Panc1 (cell line): ENCODE measurements around the gene ZNF710.

Experiments
- CTCF ChIP-seq: fragments of 450-650 bp; IDR thresholded peaks from 2 replicates; pipeline ENCODE4 v1.5.1; 2017; ENCODE audit warnings: mild to moderate bottlenecking
- POLR2AphosphoS5 ChIP-seq: IDR thresholded peaks from 2 replicates; pipeline ENCODE4 v1.6.1; 2012; ENCODE audit warnings: mild to moderate bottlenecking, low read depth, low read length, moderate library complexity
- REST ChIP-seq, 2 experiments: IDR thresholded peaks; 2 replicates each; pipeline ENCODE4 v1.6.1; 2011 to 2012; ENCODE audit warnings: low read depth in 2 of 2, control low read depth in 1 of 2, low read length in 1 of 2, mild to moderate bottlenecking in 1 of 2, moderate library complexity in 1 of 2; ENCODE audit not compliant: insufficient read depth in 1 of 2
- SIN3A ChIP-seq: IDR thresholded peaks from 2 replicates; pipeline ENCODE4 v1.6.1; 2012; ENCODE audit warnings: low read depth, mild to moderate bottlenecking, low read length, moderate library complexity, borderline replicate concordance; ENCODE audit not compliant: insufficient read depth
- TCF7L2 ChIP-seq: IDR thresholded peaks from 2 replicates; pipeline ENCODE4 v1.6.1; 2011; ENCODE audit warnings: mild to moderate bottlenecking, low read depth, low read length, inconsistent platforms

- no peak for TF ChIP-seq POLR2AphosphoS5
- TF ChIP-seq CTCF = no peak
- TF ChIP-seq REST (IDR thresholded peaks at IDR 0.05; ENCODE audit: insufficient read depth in 1 of 2, low read depth in 2 of 2, low read length in 1 of 2) = no peak
- TF ChIP-seq SIN3A = no peak
- TF ChIP-seq TCF7L2 = no peak
Observed at GRCh38 chr15:89998923-89999675, 2.0 kb upstream of the ZNF710 start.
